Central memory CD8-positive, alpha-beta T cell (primary cell): Measurements from ENCODE around the gene CEP78.
"Not testable (repeated sequence)": the region's sequence is repeated elsewhere in the genome, so short reads cannot be mapped to it uniquely, and the experiment has no call there.

ENCODE experiments used
- ATAC-seq: fragments of 150-1000 bp; cut with Tn5 transposase; replicated peaks from 2 replicates; pipeline ENCODE4 v1.10.0; 2022; ENCODE audit warnings: mild to moderate bottlenecking, moderate FRiP score, moderate number of reproducible peaks; ENCODE audit not compliant: poor library complexity, severe bottlenecking; ENCODE audit errors: extremely low read depth
- DNase-seq, 2 donors: peaks; one replicate each; pipeline ENCODE4 v3.0.0; 2021; ENCODE audit warnings: low spot score in 2 of 2
- H3K27ac Mint-ChIP-seq: one replicate; pipeline ENCODE4 v1.8.0; 2022; ENCODE audit warnings: low read depth, mild to moderate bottlenecking, moderate library complexity, mixed read lengths
- H3K27me3 Mint-ChIP-seq: one replicate; pipeline ENCODE4 v1.8.0; 2022; ENCODE audit warnings: mixed read lengths
- H3K36me3 Mint-ChIP-seq: one replicate; pipeline ENCODE4 v1.8.0; 2022; ENCODE audit warnings: mild to moderate bottlenecking, moderate library complexity, mixed read lengths; ENCODE audit not compliant: insufficient read depth
- H3K4me1 Mint-ChIP-seq: one replicate; pipeline ENCODE4 v1.8.0; 2022; ENCODE audit warnings: mixed read lengths
- H3K4me3 Mint-ChIP-seq: one replicate; pipeline ENCODE4 v1.8.0; 2022; ENCODE audit warnings: mild to moderate bottlenecking, moderate library complexity, mixed read lengths
- H3K9me3 Mint-ChIP-seq: one replicate; pipeline ENCODE4 v1.8.0; 2022; ENCODE audit warnings: mixed read lengths

The CEP78 gene

GRCh38 chr9:78278177-78278777, 42.4 kb downstream of the CEP78 start:
- Mint-ChIP-seq H3K27ac (no peak overlapping the region), H3K9me3 (no peaks in the 10 kb centered on the region), H3K4me1 (no peaks in the 10 kb centered on the region), H3K36me3 (no peaks in the 10 kb centered on the region), H3K27me3 (no peaks in the 10 kb centered on the region), H3K4me3 (no peak overlapping the region)
- no peak for ATAC-seq
- DNase-seq, result no peak

DNA sequence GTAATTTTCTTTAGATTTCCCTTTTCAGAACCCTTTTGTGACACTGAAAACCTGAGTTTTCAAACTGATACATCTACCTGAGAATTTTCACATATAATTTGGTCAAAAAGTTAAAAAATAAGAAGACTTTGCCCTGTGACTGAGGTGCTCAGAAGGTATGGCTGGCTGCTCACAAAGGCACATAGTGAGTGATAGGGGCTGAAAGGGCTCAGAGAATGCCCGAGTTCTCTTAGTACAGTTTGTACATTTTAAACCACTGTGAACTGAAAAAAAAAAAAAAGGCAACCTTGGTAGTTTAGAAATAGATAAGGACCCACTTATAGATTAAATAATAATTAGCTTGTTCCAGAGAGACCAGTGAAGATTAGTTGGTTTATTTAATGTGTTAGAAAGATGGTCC, 42.9 kb downstream of the CEP78 start:
- no peaks in the 10 kb centered on the region for H3K27me3 Mint-ChIP-seq
- no peaks in the 10 kb centered on the region for H3K4me1 Mint-ChIP-seq
- no peaks in the 10 kb centered on the region for H3K9me3 Mint-ChIP-seq
- no peak overlapping the region for H3K27ac Mint-ChIP-seq
- no peak overlapping the region for H3K4me3 Mint-ChIP-seq
- ATAC-seq (no peak), DNase-seq (no peak)
- no peaks in the 10 kb centered on the region for H3K36me3 Mint-ChIP-seq

- Mint-ChIP-seq H3K9me3 (no peaks in the 10 kb centered on the region), H3K36me3 (no peaks in the 10 kb centered on the region), H3K4me1 (no peaks in the 10 kb centered on the region), H3K4me3 (no peak overlapping the region), H3K27ac (no peak overlapping the region), H3K27me3 (no peaks in the 10 kb centered on the region)
- DNase-seq (no peak), ATAC-seq (no peak)
Observed at GRCh38 chr9:78280982-78281668, 45.2 kb downstream of the CEP78 start.

GRCh38 chr9:78284181-78284580, 48.3 kb downstream of the CEP78 start:
- H3K27ac Mint-ChIP-seq, ATAC-seq, H3K27me3 Mint-ChIP-seq, H3K36me3 Mint-ChIP-seq, H3K4me3 Mint-ChIP-seq, H3K9me3 Mint-ChIP-seq, DNase-seq, H3K4me1 Mint-ChIP-seq: not testable (repeated sequence)

- no peaks in the 10 kb centered on the region for H3K9me3 Mint-ChIP-seq
- DNase-seq (no peak), ATAC-seq (no peak)
- peaks cover 9% of the 10 kb centered on the region for H3K27me3 Mint-ChIP-seq
- H3K4me1 Mint-ChIP-seq, result no peaks in the 10 kb centered on the region
- no peak overlapping the region for H3K27ac Mint-ChIP-seq
- H3K4me3 Mint-ChIP-seq, result no peak overlapping the region
- H3K36me3 Mint-ChIP-seq, result peaks cover 1% of the 10 kb centered on the region
Observed at GRCh38 chr9:78286125-78286524, 50.2 kb downstream of the CEP78 start.

GRCh38 chr9:78286946-78287388, 51.1 kb downstream of the CEP78 start:
- no peaks in the 10 kb centered on the region for H3K4me1 Mint-ChIP-seq
- H3K27me3 Mint-ChIP-seq, result peaks cover 9% of the 10 kb centered on the region
- DNase-seq, result no peak
- H3K9me3 Mint-ChIP-seq, result no peaks in the 10 kb centered on the region
- H3K27ac Mint-ChIP-seq, result no peak overlapping the region
- peaks cover 1% of the 10 kb centered on the region for H3K36me3 Mint-ChIP-seq
- ATAC-seq, result no peak
- H3K4me3 Mint-ChIP-seq, result no peak overlapping the region

DNA sequence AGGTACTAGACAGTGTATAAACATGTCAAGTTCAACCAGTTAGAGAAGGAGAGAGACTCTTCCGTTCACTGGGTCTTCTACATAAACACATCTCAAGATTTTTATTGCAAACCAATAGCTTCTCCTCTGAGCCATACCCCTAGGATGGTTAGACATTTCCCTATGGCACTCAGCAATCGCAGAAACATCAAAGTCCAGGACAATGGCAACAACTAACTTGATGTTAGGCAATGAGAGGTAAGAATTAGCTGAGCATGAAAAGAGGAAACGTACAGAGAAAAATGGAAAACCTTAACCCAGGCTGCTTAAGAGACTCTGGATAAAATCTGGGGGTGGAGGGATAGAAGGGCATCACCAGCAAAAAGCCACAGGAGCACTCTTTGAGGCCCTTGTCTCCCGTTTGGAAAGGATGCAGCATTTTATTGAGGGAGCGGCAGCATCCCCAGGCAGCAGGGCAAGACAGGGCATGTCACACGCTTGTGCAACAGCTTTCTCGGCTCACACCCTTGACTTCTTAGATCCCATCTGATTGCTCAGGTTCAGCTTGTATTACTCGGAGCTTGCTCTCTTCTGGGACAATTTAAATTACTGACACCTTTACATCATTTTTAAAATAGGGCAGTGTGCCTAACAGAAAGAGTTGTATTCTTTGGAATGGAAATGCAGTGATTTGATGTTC, 52.5 kb downstream of the CEP78 start:
- H3K36me3 Mint-ChIP-seq, result peaks cover 1% of the 10 kb centered on the region
- no peak overlapping the region for H3K4me3 Mint-ChIP-seq
- peaks cover 10% of the 10 kb centered on the region for H3K4me1 Mint-ChIP-seq
- H3K27me3 Mint-ChIP-seq, result peaks cover 9% of the 10 kb centered on the region
- H3K27ac Mint-ChIP-seq, result no peak overlapping the region
- DNase-seq (no peak), ATAC-seq (no peak)
- H3K9me3 Mint-ChIP-seq, result no peaks in the 10 kb centered on the region

DNA sequence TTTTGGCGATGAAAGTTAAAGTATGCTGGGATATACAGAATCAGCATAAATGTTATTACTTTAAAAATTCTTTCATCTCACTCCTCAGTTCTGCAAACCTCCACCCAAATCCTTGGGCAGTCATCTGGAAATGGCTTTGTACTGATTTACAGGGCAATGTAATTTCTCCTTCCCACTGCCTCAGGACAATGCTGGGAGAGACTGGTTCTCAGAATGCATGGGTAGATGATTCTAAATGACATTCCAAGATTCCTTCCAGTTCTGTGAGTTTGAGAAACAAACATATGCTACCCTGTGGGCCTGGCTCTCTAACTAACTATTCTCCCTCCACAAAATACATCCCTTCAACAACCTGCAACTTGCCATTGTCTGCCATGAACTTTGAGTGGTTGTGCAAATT, 53.6 kb downstream of the CEP78 start:
- Mint-ChIP-seq H3K36me3 (peaks cover 1% of the 10 kb centered on the region), H3K4me3 (no peak overlapping the region), H3K4me1 (peaks cover 10% of the 10 kb centered on the region), H3K9me3 (no peaks in the 10 kb centered on the region), H3K27me3 (peaks cover 9% of the 10 kb centered on the region), H3K27ac (no peak overlapping the region)
- ATAC-seq, result no peak
- DNase-seq, result no peak

DNA sequence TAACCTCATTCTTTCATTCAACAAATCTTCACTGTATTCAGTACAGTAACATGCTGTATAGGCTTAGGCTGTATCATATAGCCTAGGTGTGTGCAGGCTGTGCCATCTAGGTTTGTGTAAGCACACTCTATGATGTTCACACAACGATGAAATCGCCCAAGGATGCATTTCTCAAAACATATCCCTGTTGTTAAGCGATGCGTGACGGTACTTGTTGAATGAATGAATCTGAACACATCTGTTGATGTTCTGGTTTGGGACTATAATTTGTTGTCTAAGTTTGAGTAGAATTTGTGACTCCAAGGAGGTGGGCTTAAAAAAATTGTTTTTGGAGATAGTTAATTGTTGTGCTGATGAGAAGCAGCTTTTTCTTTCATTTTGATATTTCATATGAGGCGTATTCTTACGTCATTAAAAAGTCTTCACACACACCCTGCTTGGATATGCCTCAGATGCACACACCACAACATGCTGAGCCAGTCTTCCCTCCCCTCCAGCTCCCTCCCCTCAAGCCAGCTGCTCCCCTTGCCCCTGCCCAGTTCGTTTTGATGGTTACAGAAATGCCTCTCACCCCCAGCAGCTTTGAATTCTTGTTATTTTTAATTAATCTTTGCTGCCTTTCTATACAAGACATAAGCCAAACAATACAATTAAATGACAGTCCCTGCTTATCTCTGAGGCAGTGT, 55.5 kb downstream of the CEP78 start:
- peaks cover 1% of the 10 kb centered on the region for H3K36me3 Mint-ChIP-seq
- peaks cover 10% of the 10 kb centered on the region for H3K4me1 Mint-ChIP-seq
- no peak overlapping the region for H3K4me3 Mint-ChIP-seq
- H3K27ac Mint-ChIP-seq, result no peak overlapping the region
- H3K9me3 Mint-ChIP-seq, result no peaks in the 10 kb centered on the region
- H3K27me3 Mint-ChIP-seq, result peaks cover 9% of the 10 kb centered on the region
- ATAC-seq, result no peak
- DNase-seq, result no peak

GRCh38 chr9:78292026-78292425, 56.2 kb downstream of the CEP78 start:
- Mint-ChIP-seq H3K27me3 (peaks cover 9% of the 10 kb centered on the region), H3K9me3 (no peaks in the 10 kb centered on the region), H3K27ac (no peak overlapping the region), H3K36me3 (peaks cover 5% of the 10 kb centered on the region), H3K4me1 (peaks cover 11% of the 10 kb centered on the region), H3K4me3 (no peak overlapping the region)
- ATAC-seq, result no peak
- no peak for DNase-seq

DNA sequence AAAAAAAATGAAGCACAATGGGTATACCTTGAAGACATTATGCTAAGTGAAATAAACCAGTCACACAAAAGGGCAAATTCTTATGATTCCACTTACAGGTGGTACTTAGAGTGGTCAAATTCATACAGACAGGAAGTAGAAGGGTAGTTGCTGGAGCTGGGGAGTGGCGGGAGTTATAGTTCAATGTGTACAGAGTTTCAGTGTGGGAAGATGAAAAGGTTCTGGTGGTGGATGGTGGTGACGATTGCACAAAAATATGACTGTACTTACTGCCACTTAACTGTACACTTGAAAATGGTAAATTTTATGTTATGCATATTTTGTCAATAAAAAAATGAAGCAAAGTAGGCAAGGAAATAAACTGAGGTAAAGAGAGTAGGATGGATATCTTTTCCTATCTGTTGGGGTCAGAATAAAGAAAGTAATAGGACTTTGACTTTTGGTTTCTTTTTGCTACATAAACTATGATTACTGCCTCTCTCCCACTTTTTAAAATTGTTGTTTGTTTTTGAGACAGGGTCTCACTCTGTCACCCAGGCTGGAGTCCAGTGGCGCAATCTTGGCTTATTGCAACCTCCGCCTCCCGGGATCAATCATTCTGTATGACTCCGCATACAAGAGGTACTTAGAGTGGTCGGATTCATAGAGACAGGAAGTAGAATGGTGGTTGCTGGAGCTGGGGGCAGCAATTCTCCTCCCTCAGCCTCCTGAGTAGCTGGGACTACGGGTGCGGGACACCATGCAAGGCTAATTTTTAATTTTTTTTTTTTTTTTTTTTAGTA, 57.0 kb downstream of the CEP78 start:
- Mint-ChIP-seq H3K4me1 (peaks cover 20% of the 10 kb centered on the region), H3K27ac (no peak overlapping the region), H3K36me3 (peaks cover 5% of the 10 kb centered on the region), H3K4me3 (peak overlapping the region; percentile 44), H3K9me3 (no peaks in the 10 kb centered on the region), H3K27me3 (peaks cover 8% of the 10 kb centered on the region)
- DNase-seq, result no peak
- no peak for ATAC-seq
